Fibroblast of lung (primary cell): Measurements from ENCODE around the gene LIMS1.

Experiments used
- CTCF ChIP-seq, 2 donors: IDR thresholded peaks in 1 of 2; conservative IDR thresholded peaks in 1 of 2; 1 replicate in 1 of 2; 2 replicates in 1 of 2; pipeline ENCODE4 v1.5.1; 2011 to 2012; ENCODE audit warnings: low read length in 2 of 2, control low read depth in 1 of 2, inconsistent platforms in 1 of 2, low read depth in 1 of 2, mild to moderate bottlenecking in 1 of 2
- EZH2 ChIP-seq: IDR thresholded peaks from 2 replicates; pipeline ENCODE4 v1.5.1; 2012; ENCODE audit warnings: low read length, control low read depth, mild to moderate bottlenecking; ENCODE audit errors: missing control alignments

DNA sequence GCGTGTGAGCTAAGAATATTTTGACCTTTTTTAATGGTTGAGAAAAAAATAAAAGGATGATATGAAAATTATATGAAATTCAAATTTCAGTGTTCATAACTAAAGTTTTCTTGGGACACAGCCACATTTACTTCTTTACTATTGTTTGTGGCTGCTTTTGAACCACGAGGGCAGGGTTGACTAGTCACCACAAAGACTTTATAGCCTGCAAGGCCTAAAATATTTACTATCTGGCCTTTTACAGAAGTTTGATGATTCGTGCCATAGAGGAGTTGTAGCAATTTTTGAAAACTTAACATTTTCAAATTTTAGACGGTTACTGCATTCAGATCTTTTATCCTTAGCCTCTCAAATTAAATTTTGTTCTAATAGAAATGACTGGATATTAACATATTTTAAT is 69.9 kb downstream of the LIMS1 start:
- TF ChIP-seq CTCF (conservative IDR thresholded peaks at IDR 0.05 in 1 of 2, IDR thresholded peaks at IDR 0.05 in 1 of 2; ENCODE audit: low read depth in 1 of 2, low read length in 2 of 2) (no peak), EZH2 (no peak)
